Trophoblast cell (in vitro differentiated cells and primary cell): ENCODE data around the gene LDLRAD4.

Experiments used
- DNase-seq, 2 donors: peaks; one replicate each; pipeline ENCODE4 v3.0.0-alpha.2; 2016
- H2AFZ ChIP-seq: 2 replicates; pipeline ENCODE4 v1.6.1; 2013; ENCODE audit warnings: low read length, moderate library complexity, mild to moderate bottlenecking; ENCODE audit not compliant: insufficient read depth, poor library complexity
- H2AK5ac ChIP-seq: 2 replicates; pipeline ENCODE4 v1.6.1; 2013; ENCODE audit warnings: mild to moderate bottlenecking, low read length
- H2BK120ac ChIP-seq: 2 replicates; pipeline ENCODE4 v1.6.1; 2013; ENCODE audit warnings: low read length, mild to moderate bottlenecking, moderate library complexity; ENCODE audit not compliant: insufficient read depth, poor library complexity
- H2BK12ac ChIP-seq: 2 replicates; pipeline ENCODE4 v1.6.1; 2013; ENCODE audit warnings: mild to moderate bottlenecking, low read length, moderate library complexity
- H2BK5ac ChIP-seq: 2 replicates; pipeline ENCODE4 v1.6.1; 2013; ENCODE audit warnings: low read length, low read depth, moderate library complexity, mild to moderate bottlenecking; ENCODE audit not compliant: poor library complexity
- H3K14ac ChIP-seq: 2 replicates; pipeline ENCODE4 v1.6.1; 2013; ENCODE audit warnings: mild to moderate bottlenecking, low read length
- H3K18ac ChIP-seq: 2 replicates; pipeline ENCODE4 v1.6.1; 2013; ENCODE audit warnings: mild to moderate bottlenecking, low read length
- H3K23ac ChIP-seq: 2 replicates; pipeline ENCODE4 v1.6.1; 2013; ENCODE audit warnings: low read length
- H3K27ac ChIP-seq: 2 replicates; pipeline ENCODE4 v1.5.1; 2013; ENCODE audit warnings: low read depth, mild to moderate bottlenecking, inconsistent platforms, low read length, moderate library complexity
- H3K27me3 ChIP-seq: 2 replicates; pipeline ENCODE4 v1.6.1; 2013; ENCODE audit warnings: inconsistent platforms, mild to moderate bottlenecking, low read length, moderate library complexity; ENCODE audit not compliant: insufficient read depth
- H3K36me3 ChIP-seq, 2 experiments: 1 replicate in 1 of 2; 2 replicates in 1 of 2; pipeline ENCODE4 v1.6.1; 2013; ENCODE audit warnings: low read length in 2 of 2, mild to moderate bottlenecking in 2 of 2, moderate library complexity in 1 of 2; ENCODE audit not compliant: insufficient read depth in 2 of 2, control insufficient read depth in 1 of 2
- H3K4ac ChIP-seq: 2 replicates; pipeline ENCODE4 v1.6.1; 2013; ENCODE audit warnings: low read depth, mild to moderate bottlenecking, low read length, moderate library complexity
- H3K4me1 ChIP-seq, 2 experiments: 1 replicate in 1 of 2; 2 replicates in 1 of 2; pipeline ENCODE4 v1.6.1; 2013; ENCODE audit warnings: low read length in 2 of 2, mild to moderate bottlenecking in 2 of 2, moderate library complexity in 1 of 2; ENCODE audit not compliant: insufficient read depth in 2 of 2, control insufficient read depth in 1 of 2
- H3K4me2 ChIP-seq: 2 replicates; pipeline ENCODE4 v1.6.1; 2013; ENCODE audit warnings: inconsistent platforms, mild to moderate bottlenecking, low read length, moderate library complexity
- H3K4me3 ChIP-seq: 2 replicates; pipeline ENCODE4 v1.5.1; 2013; ENCODE audit warnings: mild to moderate bottlenecking, low read depth, low read length, inconsistent platforms
- H3K79me1 ChIP-seq: one replicate; pipeline ENCODE4 v1.6.1; 2013; ENCODE audit warnings: low read length
- H3K79me2 ChIP-seq: 2 replicates; pipeline ENCODE4 v1.6.1; 2013; ENCODE audit warnings: low read length, mild to moderate bottlenecking; ENCODE audit not compliant: control insufficient read depth, insufficient read depth, poor library complexity
- H3K9ac ChIP-seq: 2 replicates; pipeline ENCODE4 v1.6.1; 2013; ENCODE audit warnings: mild to moderate bottlenecking, low read length
- H3K9me3 ChIP-seq: 2 replicates; pipeline ENCODE4 v1.6.1; 2013; ENCODE audit warnings: low read depth, mild to moderate bottlenecking, control low read depth, inconsistent platforms, low read length; ENCODE audit not compliant: insufficient read depth
- H4K12ac ChIP-seq: 2 replicates; pipeline ENCODE4 v1.6.1; 2013; ENCODE audit warnings: low read depth, mild to moderate bottlenecking, low read length, moderate library complexity
- H4K8ac ChIP-seq: 2 replicates; pipeline ENCODE4 v1.6.1; 2013; ENCODE audit warnings: low read depth, mild to moderate bottlenecking, low read length, moderate library complexity
- H4K91ac ChIP-seq: one replicate; pipeline ENCODE4 v1.6.1; 2013; ENCODE audit warnings: low read depth, mild to moderate bottlenecking, low read length, moderate library complexity
- WGBS: extraction: QIAGEN DNeasy Blood & Tissue Kit; methylation state at CpG from one replicate; pipeline ENCODE4 v1.1.7; 2013; ENCODE audit warnings: missing lambda C conversion rate; ENCODE audit not compliant: insufficient read length, insufficient coverage; ENCODE audit errors: extremely low coverage; 5-methylcytosine and 5-hydroxymethylcytosine counted together

LDLRAD4 gene

GRCh38 chr18:13457327-13457726 is 238.8 kb downstream of the LDLRAD4 start:
- Histone ChIP-seq H4K12ac (no peak overlapping the region), H3K9ac (no peak overlapping the region), H2AFZ (no peak overlapping the region), H2BK12ac (no peak overlapping the region), H2BK5ac (no peak overlapping the region), H3K9me3 (peaks cover 2% of the 10 kb centered on the region), H4K8ac (no peak overlapping the region), H2AK5ac (no peak overlapping the region), H3K4me2 (no peak overlapping the region), H3K79me1 (no peaks in the 10 kb centered on the region), H3K79me2 (no peaks in the 10 kb centered on the region), H3K18ac (no peak overlapping the region), H3K4ac (no peak overlapping the region), H3K27ac (no peak overlapping the region), H3K27me3 (no peaks in the 10 kb centered on the region), H2BK120ac (no peak overlapping the region), H3K36me3 (peaks cover 0 to 2% of the 10 kb centered on the region in 2 experiments), H4K91ac (no peak overlapping the region), H3K4me3 (no peak overlapping the region), H3K23ac (no peak overlapping the region), H3K4me1 (peaks cover 0 to under 1% of the 10 kb centered on the region in 2 experiments), H3K14ac (no peak overlapping the region)
- no CpG with 5 or more reads among the region's 10 CpGs for WGBS
- DNase-seq: no peak

- no peak overlapping the region for H4K91ac ChIP-seq
- WGBS: no CpG with 5 or more reads among the region's 12 CpGs
- H3K14ac ChIP-seq: no peak overlapping the region
- H3K27me3 ChIP-seq: no peaks in the 10 kb centered on the region
- no peak overlapping the region for H4K12ac ChIP-seq
- peaks cover 0 to 2% of the 10 kb centered on the region in 2 experiments for H3K36me3 ChIP-seq
- no peak overlapping the region for H3K9ac ChIP-seq
- H3K4ac ChIP-seq: no peak overlapping the region
- H3K79me1 ChIP-seq: no peaks in the 10 kb centered on the region
- H3K4me1 ChIP-seq: peaks cover 0 to 2% of the 10 kb centered on the region in 2 experiments
- H2AK5ac ChIP-seq: no peak overlapping the region
- no peak overlapping the region for H3K23ac ChIP-seq
- no peak overlapping the region for H3K27ac ChIP-seq
- no peak overlapping the region for H3K4me2 ChIP-seq
- H3K79me2 ChIP-seq: no peaks in the 10 kb centered on the region
- no peak overlapping the region for H3K4me3 ChIP-seq
- H2AFZ ChIP-seq: no peak overlapping the region
- no peak overlapping the region for H4K8ac ChIP-seq
- no peak overlapping the region for H2BK5ac ChIP-seq
- DNase-seq: no peak
- peaks cover 2% of the 10 kb centered on the region for H3K9me3 ChIP-seq
- H3K18ac ChIP-seq: no peak overlapping the region
- H2BK120ac ChIP-seq: no peak overlapping the region
- H2BK12ac ChIP-seq: no peak overlapping the region
Observed at GRCh38 chr18:13460946-13461345, 242.4 kb downstream of the LDLRAD4 start.

- no peak overlapping the region for H4K12ac ChIP-seq
- H3K79me1 ChIP-seq: no peaks in the 10 kb centered on the region
- no peak overlapping the region for H4K91ac ChIP-seq
- H3K14ac ChIP-seq: no peak overlapping the region
- no peak overlapping the region for H3K23ac ChIP-seq
- H3K4ac ChIP-seq: no peak overlapping the region
- peaks cover 0 to 2% of the 10 kb centered on the region in 2 experiments for H3K4me1 ChIP-seq
- no peaks in the 10 kb centered on the region for H3K79me2 ChIP-seq
- no peak overlapping the region for H3K18ac ChIP-seq
- no peak overlapping the region for H2BK5ac ChIP-seq
- H3K4me3 ChIP-seq: no peak overlapping the region
- H3K9me3 ChIP-seq: peaks cover 2% of the 10 kb centered on the region
- no peak overlapping the region for H3K4me2 ChIP-seq
- H3K27ac ChIP-seq: no peak overlapping the region
- H3K9ac ChIP-seq: no peak overlapping the region
- no peak for DNase-seq
- no peak overlapping the region for H2AFZ ChIP-seq
- no peak overlapping the region for H2BK120ac ChIP-seq
- peaks cover 0 to 2% of the 10 kb centered on the region in 2 experiments for H3K36me3 ChIP-seq
- WGBS: no CpG with 5 or more reads among the region's 5 CpGs
- no peak overlapping the region for H2BK12ac ChIP-seq
- no peak overlapping the region for H4K8ac ChIP-seq
- H3K27me3 ChIP-seq: no peaks in the 10 kb centered on the region
- no peak overlapping the region for H2AK5ac ChIP-seq
Observed at GRCh38 chr18:13461469-13461868, 242.9 kb downstream of the LDLRAD4 start.

GRCh38 chr18:13461936-13462335 is 243.4 kb downstream of the LDLRAD4 start:
- Histone ChIP-seq H3K9ac (no peak overlapping the region), H3K27me3 (no peaks in the 10 kb centered on the region), H3K79me1 (no peaks in the 10 kb centered on the region), H3K79me2 (no peaks in the 10 kb centered on the region), H2BK120ac (no peak overlapping the region), H2BK12ac (no peak overlapping the region), H4K91ac (no peak overlapping the region), H3K4me3 (no peak overlapping the region), H3K4ac (no peak overlapping the region), H3K14ac (no peak overlapping the region), H2AK5ac (no peak overlapping the region), H3K4me2 (no peak overlapping the region), H4K8ac (no peak overlapping the region), H3K23ac (no peak overlapping the region), H2BK5ac (no peak overlapping the region), H3K4me1 (peaks cover 0 to 2% of the 10 kb centered on the region in 2 experiments), H3K18ac (no peak overlapping the region), H3K27ac (no peak overlapping the region), H3K9me3 (peaks cover 2% of the 10 kb centered on the region), H2AFZ (no peak overlapping the region), H3K36me3 (peaks cover 0 to 2% of the 10 kb centered on the region in 2 experiments), H4K12ac (no peak overlapping the region)
- DNase-seq: no peak
- no CpG with 5 or more reads among the region's 5 CpGs for WGBS
